Testis (tissue), 3 donors: ENCODE data around the gene MAP7D2. TPM values are rescaled to one million over a fixed set of nuclear protein-coding genes. Genes with fewer than 3 reads are reported as not detected.

Source experiments
- DNase-seq: peaks from one replicate; pipeline ENCODE4 v3.0.0-alpha.2; 2019
- H3K27ac ChIP-seq, 2 donors: fragments of 200-600 bp; sonication (generic); one replicate each; pipeline ENCODE4 v1.5.1; 2019
- H3K27me3 ChIP-seq: fragments of 200-600 bp; sonication (generic); one replicate; pipeline ENCODE4 v1.5.1; 2019
- H3K36me3 ChIP-seq: fragments of 200-600 bp; sonication (generic); one replicate; pipeline ENCODE4 v1.5.1; 2017; ENCODE audit warnings: low read depth; ENCODE audit errors: missing control alignments
- H3K4me1 ChIP-seq: fragments of 200-600 bp; sonication (generic); one replicate; pipeline ENCODE4 v1.5.1; 2019
- H3K4me3 ChIP-seq, 2 donors: fragments of 200-600 bp; sonication (generic); one replicate each; pipeline ENCODE4 v1.5.1; 2017 to 2019
- H3K9me3 ChIP-seq: fragments of 200-600 bp; sonication (generic); one replicate; pipeline ENCODE4 v1.5.1; 2017
- POLR2A ChIP-seq: fragments of 450-650 bp; IDR thresholded peaks from one replicate; pipeline ENCODE4 v1.6.1; 2017; ENCODE audit warnings: antibody characterized with exemption, mild to moderate bottlenecking, moderate library complexity
- WGBS, 2 donors: methylation state at CpG; one replicate each; pipeline ENCODE4 v1.1.5; 2018; 5-methylcytosine and 5-hydroxymethylcytosine counted together
- intact Hi-C: fragments of 100-400 bp; cut with DNase I; formaldehyde crosslinking; loops from one replicate; pipeline ENCODE4 v1.15.1; 2023; ENCODE audit warnings: low total_unique reads
- polyA plus RNA-seq: library from polyadenylated mRNA; stranded (reverse); fragments of 350-450 nt; fragmentation: Illumina TruSeq; extraction: RNeasy Lipid Tissue Mini Kit (QIAGEN cat#74804); gene quantifications from one replicate; pipeline ENCODE4 v1.2.3, GENCODE V29; 2014; ENCODE audit warnings: low read depth, low replicate concordance; ENCODE audit not compliant: insufficient read depth
- total RNA-seq, 2 donors: library from RNA; depleted of rRNA; stranded (reverse); fragments of >200 nt; gene quantifications; one replicate each; pipeline ENCODE4 v1.2.3, GENCODE V29; 2016
- TF ChIP-seq, protein P1 (sequence below), 3 experiments: fragments of 450-650 bp in 2 of 3; fragments of 200-600 bp in 1 of 3; sonication (generic) in 1 of 3; IDR thresholded peaks; one replicate each; pipeline ENCODE4 v1.5.1; 2016 to 2019; ENCODE audit warnings: antibody characterized with exemption in 3 of 3, mild to moderate bottlenecking in 2 of 3, moderate library complexity in 1 of 3

MAP7D2 gene
- total and polyA plus RNA-seq, 3 donors from 2014 or later = 19.5 to 37.9 (median 36.6) TPM

DNA sequence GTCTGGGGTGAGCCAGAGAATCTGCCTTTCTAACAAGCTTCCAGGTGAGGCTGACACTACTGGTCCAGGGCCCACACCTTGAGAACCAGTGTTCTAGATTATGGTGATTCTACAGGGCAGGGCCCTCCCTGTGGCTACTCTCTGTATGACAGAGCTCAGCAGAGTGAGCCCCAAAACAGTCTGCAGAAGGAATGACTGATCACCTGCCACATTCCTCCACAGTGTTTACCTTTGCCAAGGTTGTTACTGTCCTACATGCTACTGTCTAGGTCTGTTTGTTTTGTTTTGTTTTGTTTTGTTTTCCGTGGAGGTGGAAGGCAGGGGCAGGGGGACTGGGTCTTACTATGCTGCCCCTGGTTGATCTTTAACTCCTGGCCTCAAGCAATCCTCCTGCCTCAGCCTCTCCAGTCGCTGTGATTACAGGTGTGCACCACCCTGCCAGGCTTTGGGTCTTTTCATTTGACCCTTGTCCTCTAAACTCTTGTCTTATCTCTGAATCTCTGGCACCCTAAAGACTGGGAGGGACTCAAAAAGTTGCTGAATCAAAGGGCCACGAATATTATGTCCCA is 45.1 kb downstream of the MAP7D2 start:
- WGBS, 2 donors = 79 to 90% methylated on average over 3 of the region's 3 CpGs
- TF ChIP-seq POLR2A = no peak
- TF ChIP-seq, protein P1, sequence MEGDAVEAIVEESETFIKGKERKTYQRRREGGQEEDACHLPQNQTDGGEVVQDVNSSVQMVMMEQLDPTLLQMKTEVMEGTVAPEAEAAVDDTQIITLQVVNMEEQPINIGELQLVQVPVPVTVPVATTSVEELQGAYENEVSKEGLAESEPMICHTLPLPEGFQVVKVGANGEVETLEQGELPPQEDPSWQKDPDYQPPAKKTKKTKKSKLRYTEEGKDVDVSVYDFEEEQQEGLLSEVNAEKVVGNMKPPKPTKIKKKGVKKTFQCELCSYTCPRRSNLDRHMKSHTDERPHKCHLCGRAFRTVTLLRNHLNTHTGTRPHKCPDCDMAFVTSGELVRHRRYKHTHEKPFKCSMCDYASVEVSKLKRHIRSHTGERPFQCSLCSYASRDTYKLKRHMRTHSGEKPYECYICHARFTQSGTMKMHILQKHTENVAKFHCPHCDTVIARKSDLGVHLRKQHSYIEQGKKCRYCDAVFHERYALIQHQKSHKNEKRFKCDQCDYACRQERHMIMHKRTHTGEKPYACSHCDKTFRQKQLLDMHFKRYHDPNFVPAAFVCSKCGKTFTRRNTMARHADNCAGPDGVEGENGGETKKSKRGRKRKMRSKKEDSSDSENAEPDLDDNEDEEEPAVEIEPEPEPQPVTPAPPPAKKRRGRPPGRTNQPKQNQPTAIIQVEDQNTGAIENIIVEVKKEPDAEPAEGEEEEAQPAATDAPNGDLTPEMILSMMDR (IDR thresholded peaks at IDR 0.05) = no peak
- H3K9me3 ChIP-seq = no peaks in the 10 kb centered on the region
- H3K4me1 ChIP-seq = no peaks in the 10 kb centered on the region
- no peaks in the 10 kb centered on the region for H3K36me3 ChIP-seq
- H3K27me3 ChIP-seq = no peaks in the 10 kb centered on the region
- no peak for DNase-seq
- intact Hi-C loops = no loop called here
- H3K27ac ChIP-seq = no peak overlapping the region
- no peak overlapping the region for H3K4me3 ChIP-seq

DNA sequence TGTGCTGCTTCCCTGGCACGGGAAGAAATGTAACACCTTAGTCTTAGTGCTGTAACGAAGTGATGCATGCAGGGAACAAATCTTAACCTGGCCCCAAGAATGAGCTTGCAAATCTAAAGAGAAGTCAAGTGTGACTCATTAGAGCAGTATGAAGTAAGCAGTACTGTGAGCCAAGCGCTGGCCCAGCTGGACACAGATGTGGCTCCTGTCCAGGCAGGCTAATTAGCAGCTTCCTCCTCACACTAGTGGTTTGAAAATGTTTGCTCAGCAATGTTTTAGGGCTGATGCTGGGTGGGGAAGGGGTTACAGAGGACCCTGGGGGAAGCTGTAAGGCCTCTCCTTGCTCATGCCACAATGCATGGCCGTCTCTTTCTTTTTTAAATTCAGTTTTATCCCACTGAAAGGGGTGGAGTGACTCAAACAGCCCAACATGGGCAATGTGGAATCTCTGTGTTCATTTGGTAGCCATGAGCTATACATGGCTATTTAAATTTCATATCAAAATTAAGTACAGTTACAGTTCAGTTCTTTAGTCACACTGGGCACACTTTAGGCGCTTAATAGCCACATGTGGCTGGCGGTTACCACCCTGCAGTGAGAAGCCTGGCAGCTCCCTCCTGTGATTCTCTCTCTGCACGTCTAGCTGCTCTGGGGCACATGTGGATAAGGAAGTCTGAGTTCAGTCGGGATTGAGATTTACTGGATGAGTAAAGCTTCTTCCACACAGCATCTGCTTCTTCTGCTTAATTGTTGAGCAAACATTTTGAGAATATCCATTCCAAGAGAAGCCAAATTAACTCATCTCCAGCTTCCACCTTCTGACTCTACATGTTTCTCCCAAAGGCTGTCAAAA is 48.8 kb downstream of the MAP7D2 start:
- H3K4me3 ChIP-seq = no peak overlapping the region
- H3K27me3 ChIP-seq = no peaks in the 10 kb centered on the region
- H3K27ac ChIP-seq = no peak overlapping the region
- WGBS, 2 donors = 33 to 34% methylated on average over 4 to 8 of the region's 8 CpGs
- intact Hi-C loops = no loop called here
- no peaks in the 10 kb centered on the region for H3K4me1 ChIP-seq
- peak; percentile 64 for DNase-seq
- H3K9me3 ChIP-seq = no peaks in the 10 kb centered on the region
- no peak for TF ChIP-seq POLR2A
- TF ChIP-seq, protein P1 (IDR thresholded peaks at IDR 0.05) = no peak
- H3K36me3 ChIP-seq = no peaks in the 10 kb centered on the region

DNA sequence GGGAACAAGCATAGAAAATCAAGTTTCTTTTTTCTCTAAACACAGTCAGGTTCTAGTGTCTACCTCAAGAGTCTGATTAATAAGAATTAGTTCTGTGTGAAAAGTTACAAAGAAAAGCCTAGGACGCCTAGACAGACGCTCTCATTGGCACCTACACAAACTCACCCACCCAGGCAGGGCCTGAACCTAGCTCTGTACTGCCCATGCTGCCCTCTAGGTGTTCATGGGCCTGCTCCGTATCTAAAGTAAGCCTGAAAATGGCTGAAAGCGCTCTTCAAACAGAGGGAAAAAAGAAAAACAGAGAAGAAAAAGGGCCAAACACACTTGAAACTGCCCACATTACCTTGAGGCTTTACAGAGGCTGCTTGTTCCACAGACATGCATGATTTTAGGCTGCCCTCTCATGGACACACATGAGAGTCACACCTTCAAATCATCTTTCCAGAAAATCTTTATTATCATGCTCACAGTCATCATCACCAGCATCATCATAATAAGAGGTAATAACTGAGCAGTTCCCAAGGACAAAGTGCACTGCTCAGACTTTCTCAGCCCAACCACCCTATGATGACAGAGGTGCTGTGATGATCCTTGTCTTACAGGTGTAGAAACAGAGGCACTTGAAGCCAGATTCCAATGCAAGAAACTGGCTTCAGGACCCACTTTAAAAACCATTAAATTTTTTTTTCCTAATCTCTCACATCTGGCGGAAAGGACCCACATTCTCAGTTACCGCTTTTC is 49.6 kb downstream of the MAP7D2 start:
- intact Hi-C loops = no loop called here
- TF ChIP-seq POLR2A = no peak
- TF ChIP-seq, protein P1 (IDR thresholded peaks at IDR 0.05) = no peak
- peak; percentile 13 for DNase-seq
- H3K9me3 ChIP-seq = no peaks in the 10 kb centered on the region
- no peaks in the 10 kb centered on the region for H3K27me3 ChIP-seq
- H3K27ac ChIP-seq = no peak overlapping the region
- H3K4me3 ChIP-seq = no peak overlapping the region
- no peaks in the 10 kb centered on the region for H3K4me1 ChIP-seq
- WGBS, 2 donors = 52 to 63% methylated on average over 6 of the region's 6 CpGs
- H3K36me3 ChIP-seq = no peaks in the 10 kb centered on the region

DNA sequence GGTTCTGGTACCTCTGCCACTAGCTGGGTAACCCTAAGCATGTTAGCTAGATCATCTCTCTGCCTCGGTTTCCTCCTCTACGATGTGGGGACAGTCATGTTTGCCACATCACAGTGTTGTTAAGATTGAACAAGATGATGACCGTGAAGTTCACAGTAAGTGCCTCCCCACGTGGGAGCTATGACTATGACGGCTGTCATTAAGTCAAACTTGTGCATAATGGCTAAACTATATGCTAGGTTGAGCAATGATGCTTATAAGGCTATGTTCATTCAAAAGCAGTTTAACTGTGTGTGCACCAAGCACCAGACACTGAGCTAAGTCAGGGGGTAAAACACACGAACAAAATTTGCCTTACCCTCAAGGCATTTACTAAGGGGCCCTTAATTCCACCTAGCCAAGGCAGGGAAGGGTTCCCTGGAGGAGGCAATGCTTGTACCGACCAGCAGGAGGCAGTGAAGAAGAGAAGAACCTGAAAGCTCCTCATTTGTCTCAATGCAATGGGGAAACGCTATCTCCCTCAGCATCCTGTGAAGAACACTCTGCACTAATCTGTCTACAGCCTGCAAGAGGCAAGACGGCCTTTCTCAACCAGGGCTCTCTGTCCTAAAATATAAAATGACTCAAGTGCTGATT is 52.9 kb downstream of the MAP7D2 start:
- TF ChIP-seq, protein P1 (IDR thresholded peaks at IDR 0.05) = no peak
- TF ChIP-seq POLR2A = no peak
- no peaks in the 10 kb centered on the region for H3K36me3 ChIP-seq
- H3K27me3 ChIP-seq = no peaks in the 10 kb centered on the region
- 74 to 80% methylated on average over 6 to 9 of the region's 9 CpGs for WGBS, 2 donors
- intact Hi-C loops = no loop called here
- no peak overlapping the region for H3K27ac ChIP-seq
- H3K4me3 ChIP-seq = no peak overlapping the region
- no peaks in the 10 kb centered on the region for H3K9me3 ChIP-seq
- DNase-seq = no peak
- H3K4me1 ChIP-seq = no peaks in the 10 kb centered on the region
